GM21825 (cell line): ENCODE measurements around the gene CNGA2.
"Not testable (repeated sequence)": the region's sequence is repeated elsewhere in the genome, so short reads cannot be mapped to it uniquely, and the experiment has no call there.

Source experiments
- ATAC-seq: cut with Tn5 transposase; IDR thresholded peaks from one replicate; pipeline ENCODE4 v1.9.1; 2021; ENCODE audit warnings: mild to moderate bottlenecking, moderate library complexity; ENCODE audit not compliant: unreplicated experiment

Gene CNGA2

GRCh38 chrX:151734446-151734845 is at the start of gene CNGA2:
TSS of gene CNGA2 (plus strand) at chrX:151734746. CDS start at chrX:151738484, 3,738 bp downstream.
- ATAC-seq = no peak

- ATAC-seq = no peak
Observed at GRCh38 chrX:151687635-151688034, 46.9 kb upstream of the CNGA2 start.

DNA sequence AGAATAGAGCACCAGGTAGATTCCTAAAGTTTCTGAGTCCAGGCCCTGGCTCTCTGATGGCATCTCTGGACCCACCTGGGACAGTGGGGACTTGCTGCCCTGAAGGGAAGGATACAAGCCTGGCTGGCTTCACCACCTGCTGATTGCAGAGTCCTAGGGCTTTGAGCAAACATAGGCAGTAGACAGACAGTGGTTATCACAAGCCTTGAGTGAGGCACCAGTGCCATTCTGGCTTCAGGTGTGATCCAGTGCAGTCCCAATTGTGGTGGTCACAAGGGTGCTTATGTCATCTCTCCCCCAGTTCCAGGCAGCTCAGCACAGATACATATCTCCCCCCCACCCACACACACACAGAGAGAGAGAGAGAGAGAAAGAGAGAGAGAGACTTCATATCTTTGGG is 45.9 kb upstream of the CNGA2 start:
- no peak for ATAC-seq

GRCh38 chrX:151692825-151693224 is 41.7 kb upstream of the CNGA2 start:
- ATAC-seq = no peak

DNA sequence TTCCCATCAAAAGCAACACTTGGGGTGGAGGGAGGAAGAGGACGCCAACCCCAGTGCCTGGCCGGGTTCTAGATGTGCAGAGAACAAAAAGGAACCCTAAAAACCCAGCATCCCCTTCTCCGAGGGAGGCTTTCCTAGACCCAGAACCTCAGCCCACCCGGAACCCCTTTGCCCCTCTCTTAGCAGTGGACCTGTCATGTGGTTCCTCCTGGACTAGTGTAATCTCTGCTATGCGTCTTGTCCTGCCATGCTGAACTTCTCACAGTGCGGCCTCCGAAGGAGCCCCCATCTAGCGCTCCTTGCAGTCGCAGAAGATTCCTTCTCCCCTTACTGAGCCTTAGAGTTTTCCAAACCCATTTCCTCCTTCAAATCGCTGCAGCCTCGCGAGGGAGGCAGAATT is 40.4 kb upstream of the CNGA2 start:
- no peak for ATAC-seq

- ATAC-seq = no peak
Observed at GRCh38 chrX:151694661-151695582, 39.6 kb upstream of the CNGA2 start, which contains the start of gene PRRG3. TSS of gene PRRG3 (plus strand) at chrX:151695458. CDS start at chrX:151698815, 3,357 bp downstream.

DNA sequence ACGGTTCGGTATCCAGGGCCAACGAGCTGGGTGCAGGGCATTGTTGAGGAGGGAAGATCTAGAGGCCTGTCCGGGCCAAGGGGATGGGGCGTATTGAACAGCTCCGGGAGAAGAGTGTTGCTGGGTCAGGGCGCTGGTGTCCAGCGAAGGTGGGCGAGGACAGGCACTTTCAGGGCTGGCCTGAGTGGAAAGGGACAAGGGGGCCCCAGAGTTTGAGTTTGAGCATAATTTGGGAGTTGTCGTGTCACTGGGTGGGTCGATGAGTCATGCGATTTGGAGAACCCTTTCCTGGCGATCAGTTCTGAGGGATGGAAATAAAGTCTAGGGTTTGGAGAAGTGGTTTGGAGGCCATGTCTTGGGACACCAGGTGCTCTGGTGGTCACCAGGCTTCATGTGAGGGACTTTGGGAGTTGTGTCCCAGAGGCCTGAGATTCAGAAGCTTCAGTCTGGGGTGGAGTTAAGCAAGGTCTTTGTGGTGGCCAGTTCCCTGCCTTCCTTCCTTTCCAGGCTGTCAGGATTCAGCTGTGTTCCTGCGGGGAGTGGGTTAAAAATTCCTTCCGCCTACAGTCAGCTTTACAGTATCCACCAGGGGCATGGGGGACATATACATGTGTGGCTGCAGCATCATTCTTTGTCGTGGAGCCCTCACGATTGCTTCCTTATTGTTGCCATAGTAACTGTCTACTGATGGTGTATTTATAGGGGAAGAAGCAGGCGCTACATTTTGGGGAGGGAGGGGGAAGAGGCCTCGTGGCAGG is 38.8 kb upstream of the CNGA2 start:
- ATAC-seq = no peak

DNA sequence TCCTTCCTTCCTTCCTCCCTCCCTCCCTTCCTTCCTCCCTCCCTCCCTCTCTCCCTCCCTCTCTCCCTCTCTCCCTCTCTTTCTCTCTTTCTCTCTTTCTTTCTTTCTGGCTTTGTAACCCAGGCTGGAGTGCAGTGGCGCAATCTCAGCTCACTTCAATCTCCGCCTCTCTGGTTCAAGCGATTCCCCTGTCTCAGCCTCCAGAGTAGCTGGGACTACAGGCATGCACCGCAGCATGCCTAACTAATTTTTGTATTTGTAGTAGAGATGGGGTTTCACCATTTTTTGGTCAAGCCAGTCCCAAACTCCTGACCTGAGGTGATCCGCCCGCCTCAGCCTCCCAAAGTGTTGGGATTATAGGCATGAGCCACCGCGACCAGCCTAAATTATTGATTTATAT is 37.5 kb upstream of the CNGA2 start:
- ATAC-seq = not testable (repeated sequence)

DNA sequence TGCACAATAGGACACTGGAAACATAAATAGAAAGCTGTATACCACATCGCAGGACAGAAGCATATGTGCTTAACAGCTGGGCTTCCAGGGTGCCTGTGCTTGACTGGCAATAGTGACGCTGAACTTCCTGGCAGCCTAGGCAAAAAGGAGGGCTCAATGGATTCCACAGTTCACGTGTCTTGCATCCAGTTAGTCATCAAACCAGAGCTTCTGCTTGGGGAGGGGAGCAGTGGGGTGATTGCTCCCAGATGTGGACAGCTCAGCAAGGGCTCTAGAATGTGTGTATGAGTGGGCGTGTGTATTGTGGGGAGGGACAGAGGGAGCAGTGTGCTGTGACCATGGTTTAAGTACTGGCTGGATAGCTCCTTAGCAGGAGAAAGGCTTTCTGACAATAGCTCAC is 37.0 kb upstream of the CNGA2 start:
- ATAC-seq = no peak

DNA sequence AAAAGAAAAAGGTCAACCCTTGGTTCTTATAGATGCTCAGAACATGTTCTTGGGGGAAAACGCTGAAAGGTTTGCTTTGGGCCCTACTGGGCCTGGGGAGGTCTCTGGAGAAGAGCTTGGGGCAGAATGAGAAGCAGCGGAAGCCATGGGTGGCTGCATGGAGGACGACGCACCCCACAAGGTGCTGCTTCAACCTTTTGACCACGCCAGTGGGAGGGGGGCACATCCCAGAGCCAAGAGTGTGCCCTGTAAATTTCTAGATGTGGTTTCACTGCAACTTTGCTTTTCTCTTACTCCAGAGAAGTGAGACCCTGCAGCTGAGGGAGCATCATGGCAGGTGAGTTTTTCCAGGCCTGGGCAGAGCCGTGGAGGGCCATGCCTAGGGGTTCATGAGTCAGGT is 36.1 kb upstream of the CNGA2 start:
- ATAC-seq = no peak

DNA sequence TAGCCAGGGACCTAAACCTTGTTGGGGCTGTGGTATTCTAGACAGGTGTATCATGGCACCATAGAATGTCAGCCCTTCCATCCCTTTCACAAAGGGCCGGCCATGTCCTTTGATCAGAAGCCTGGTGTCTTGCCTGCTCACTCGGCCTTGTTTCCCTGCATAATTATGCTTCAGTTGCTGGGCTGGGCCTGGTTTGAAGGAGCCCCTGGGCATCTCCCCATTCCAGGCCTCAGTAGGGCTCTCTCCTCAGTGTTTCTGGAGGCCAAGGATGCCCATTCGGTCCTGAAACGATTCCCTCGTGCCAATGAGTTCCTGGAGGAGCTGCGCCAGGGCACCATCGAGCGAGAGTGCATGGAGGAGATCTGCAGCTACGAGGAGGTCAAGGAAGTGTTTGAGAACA is 34.8 kb upstream of the CNGA2 start:
- ATAC-seq = no peak

GRCh38 chrX:151700581-151700980 is 34.0 kb upstream of the CNGA2 start:
- no peak for ATAC-seq

GRCh38 chrX:151701071-151701470 is 33.5 kb upstream of the CNGA2 start:
- no peak for ATAC-seq

- ATAC-seq = no peak
Observed at GRCh38 chrX:151701531-151701930, 33.0 kb upstream of the CNGA2 start.

DNA sequence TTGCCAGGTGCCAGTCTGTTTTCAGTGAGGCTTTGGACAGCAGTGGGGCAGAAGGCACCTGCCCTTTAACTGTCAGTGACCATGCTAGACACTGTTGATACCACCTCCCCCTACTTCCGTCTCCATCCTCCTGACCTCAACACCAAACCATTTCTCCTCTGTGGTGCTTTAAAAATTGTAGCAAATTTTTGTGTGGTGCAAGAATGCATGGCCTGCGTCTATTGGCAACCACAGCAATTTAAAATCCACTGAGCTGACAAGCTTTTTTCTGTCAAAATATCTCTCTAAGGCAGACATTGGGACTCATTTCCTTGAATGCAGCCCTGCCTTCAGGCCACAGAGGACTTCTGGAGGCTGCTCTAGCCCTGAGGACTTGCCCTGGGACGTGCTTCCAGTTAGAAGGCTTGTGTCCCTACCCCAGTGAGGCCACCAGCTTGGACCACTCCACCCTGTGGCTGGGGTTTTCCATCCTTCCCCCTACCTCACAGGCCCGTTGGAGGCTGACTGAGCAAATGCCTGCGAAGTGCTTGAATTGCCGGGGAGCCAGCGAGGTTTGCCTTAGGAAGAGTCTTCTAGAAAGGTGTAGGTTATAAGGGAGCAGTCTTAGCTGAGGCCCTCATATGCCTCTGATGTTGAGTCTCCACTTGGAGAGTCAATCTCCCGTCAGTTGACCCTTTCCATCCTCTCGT is 32.4 kb upstream of the CNGA2 start:
- no peak for ATAC-seq

DNA sequence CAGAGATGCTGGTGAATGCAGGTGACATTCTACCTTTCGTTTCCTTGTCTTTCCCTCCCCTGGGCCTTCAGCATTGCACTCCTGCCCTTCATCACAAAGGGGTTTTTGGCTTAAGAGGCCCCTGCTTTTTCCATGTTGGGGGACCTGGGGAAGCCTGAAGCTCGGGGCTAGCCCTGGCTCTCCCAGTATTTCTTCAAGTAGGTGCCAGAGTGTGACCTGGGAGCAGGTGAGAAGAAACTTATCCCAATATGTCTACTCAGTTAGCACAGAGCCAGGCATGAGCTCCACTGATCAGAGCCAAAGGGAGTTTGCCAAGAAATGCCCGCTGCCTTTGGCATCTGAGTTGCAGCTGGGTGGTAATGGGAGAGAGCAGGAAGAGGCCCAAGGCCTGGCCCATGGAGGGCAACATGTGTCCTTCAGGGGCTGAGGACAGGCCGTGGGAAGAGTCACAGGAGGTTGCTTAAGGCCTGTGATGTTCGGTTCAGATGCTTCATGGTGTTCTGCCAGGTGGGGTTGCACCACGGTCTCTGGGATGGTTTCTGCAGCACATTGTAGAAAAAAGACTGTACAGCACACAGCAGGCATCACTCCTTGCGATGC is 31.7 kb upstream of the CNGA2 start:
- no peak for ATAC-seq

DNA sequence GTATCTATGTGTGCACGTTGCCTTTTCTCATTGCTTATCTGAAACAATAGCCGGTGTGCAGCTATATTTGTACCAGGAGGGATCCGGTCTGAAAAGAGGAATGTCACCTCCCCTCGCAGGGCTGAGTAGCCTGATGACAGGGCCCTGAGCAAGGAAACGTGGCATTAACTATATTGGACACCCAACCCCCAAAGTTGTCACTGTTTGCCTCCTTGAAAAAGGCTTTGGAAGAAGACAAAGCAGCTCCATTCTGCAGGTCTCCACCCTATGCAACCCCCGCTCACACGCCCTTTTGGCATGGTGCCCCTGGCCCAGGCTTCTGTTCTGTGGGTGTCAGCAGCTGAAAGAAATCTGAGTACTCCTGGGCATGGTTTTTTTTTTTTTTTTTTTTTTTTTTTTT is 31.1 kb upstream of the CNGA2 start:
- ATAC-seq = no peak

DNA sequence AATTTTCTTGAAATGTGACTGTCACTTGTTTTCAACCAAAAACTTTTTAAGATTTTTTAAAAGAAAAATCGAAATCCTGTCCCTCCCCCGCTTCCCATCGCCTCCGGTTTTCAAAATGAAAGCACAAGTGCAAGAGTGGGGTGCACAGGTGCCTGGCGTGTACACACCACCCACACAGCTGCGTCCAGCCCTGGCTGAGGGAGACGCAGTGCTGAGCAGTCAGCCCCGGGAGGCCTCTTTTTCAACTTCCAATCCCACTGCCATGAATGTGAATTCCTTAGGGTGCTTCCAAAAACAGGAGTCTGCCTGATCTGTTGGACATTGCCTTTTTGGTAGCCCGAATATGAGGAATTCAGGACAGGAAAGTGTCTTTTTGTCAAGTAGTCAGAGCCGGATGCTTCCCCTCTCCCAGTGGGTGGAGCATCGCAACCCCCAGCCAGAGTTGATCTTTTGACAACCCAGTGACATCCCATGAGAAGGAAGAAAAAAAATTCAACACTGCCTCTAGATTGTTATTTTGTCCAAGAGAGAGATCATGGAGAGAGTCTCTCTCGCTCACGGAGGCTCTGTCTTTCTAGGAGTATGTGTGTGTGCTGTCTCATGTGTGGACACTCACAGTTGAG is 30.4 kb upstream of the CNGA2 start:
- no peak for ATAC-seq

DNA sequence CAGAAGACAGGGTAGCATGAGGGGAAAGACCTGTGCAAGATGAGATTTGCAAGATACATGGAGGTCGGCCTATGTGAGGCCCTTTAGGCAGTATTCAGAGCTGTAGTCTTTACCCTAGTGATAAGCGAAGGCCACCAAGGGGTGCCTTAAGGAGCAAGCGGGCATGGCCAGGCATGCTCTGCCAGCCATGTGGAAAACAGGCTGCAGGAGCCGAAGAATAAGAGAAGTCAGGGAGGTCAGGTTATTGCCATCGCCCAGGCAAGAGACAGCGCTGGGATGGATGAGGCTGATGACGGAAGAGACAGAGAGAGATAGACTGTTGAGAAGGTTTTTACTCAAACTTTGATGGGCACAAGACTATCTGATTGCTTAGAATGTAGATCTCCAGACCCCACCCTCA is 25.7 kb upstream of the CNGA2 start:
- ATAC-seq = no peak

GRCh38 chrX:151710457-151710856 is 24.1 kb upstream of the CNGA2 start:
- no peak for ATAC-seq

DNA sequence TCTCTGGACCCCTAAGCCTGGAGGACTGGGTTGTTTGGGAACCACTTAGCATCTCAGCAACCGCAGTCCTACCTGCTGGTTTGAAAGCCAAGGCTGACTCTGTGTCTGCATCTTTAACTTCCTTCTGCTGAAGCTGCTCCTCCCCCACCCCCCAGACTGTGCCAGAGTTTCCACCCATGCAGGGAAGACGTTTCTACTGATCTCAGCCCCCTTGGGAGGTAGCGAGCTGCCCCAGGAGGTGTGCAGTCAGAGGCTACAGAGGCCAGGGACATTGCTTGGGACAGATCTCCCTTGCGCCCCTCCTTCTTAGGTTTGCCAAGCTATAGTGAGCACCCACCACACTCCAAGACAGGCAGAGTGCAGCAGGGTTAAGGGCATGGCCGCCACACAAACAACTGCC is 23.4 kb upstream of the CNGA2 start:
- no peak for ATAC-seq
